ENCODE data around the gene SNX25. TPM values are rescaled to one million over a fixed set of nuclear protein-coding genes. Genes with fewer than 3 reads are reported as not detected.
"Not testable (repeated sequence)": the region's sequence is repeated elsewhere in the genome, so short reads cannot be mapped to it uniquely, and the experiment has no call there.

Gene SNX25
- total RNA-seq, 1 experiment from 2014 or later = 17.2 TPM

DNA sequence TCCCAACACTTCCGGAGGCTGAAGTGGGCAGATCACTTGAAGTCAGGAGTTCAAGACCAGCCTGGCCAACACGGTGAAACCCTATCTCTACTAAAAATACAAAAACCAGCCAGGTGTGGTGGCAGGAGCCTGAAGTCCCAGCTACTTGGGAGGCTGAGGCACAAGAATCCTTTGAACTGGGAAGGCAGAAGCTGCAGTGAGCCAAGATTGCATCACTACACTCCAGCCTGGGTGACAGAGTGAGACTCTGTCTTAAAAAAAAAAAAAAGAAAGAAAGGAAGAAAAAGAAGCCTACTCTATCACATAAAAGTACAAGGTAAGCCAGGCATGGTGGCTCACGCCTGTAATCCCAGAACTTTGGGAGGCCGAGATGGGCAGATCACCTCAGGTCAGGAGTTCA, 11.2 kb upstream of the SNX25 start:
- not testable (repeated sequence) for H3K4me3 ChIP-seq (ENCODE audit: insufficient read depth, low read depth, low read length); H3K27me3 ChIP-seq (ENCODE audit: control insufficient read depth, insufficient read depth, low read length); DNase-seq; H3K36me3 ChIP-seq (replicated peaks; ENCODE audit: control insufficient read depth, insufficient read depth, low read length)

DNA sequence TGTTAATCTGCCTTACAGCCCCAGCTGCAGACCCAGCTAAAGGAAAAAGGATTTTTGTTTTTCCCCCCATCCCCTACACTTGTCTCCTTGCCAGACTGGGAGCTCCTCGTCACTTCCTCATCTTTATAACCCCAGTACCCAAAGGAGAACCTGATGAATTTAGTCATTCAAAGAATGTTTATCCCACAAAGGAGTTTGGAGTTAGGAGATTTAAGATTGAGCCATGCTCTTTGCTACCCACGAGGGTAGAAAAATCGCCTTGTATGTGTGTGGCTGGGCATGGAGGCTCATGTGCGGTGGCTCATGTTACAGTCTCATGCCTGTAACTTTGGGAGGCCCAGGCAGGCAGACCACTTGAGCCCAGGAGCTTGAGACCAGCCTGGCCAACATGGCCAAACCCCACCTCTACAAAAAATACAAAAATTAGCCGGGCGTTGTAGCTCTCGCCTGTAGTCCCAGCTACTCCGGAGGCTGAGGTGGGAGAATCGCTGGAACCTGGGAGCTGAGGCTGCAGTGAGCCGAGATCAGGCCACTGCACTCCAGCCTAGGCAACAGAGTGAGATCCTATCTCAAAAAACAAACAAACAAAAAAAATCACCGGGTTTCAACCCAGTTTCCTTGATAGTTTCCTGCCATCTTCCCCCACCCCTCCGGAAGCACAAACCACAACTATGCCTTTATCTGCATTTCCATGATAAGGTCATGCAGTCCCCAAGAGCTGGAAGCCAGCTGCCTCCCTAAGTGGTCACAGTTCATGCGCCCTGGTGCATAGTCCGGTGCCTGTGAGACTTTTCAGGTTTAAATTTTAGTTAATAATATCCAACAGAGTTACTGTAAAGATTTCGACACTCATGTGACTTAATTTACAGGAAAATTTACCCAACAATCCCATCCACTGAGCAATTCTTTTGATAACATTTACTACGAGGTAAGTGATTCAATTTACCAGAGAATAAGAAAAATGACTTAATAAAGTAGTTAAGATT, 7.1 kb upstream of the SNX25 start:
- H3K36me3 ChIP-seq (replicated peaks; ENCODE audit: control insufficient read depth, insufficient read depth, low read length) = no peaks in the 10 kb centered on the region
- no peak for DNase-seq
- H3K4me3 ChIP-seq (ENCODE audit: insufficient read depth, low read depth, low read length) = no peak overlapping the region
- no peaks in the 10 kb centered on the region for H3K27me3 ChIP-seq (ENCODE audit: control insufficient read depth, insufficient read depth, low read length)

DNA sequence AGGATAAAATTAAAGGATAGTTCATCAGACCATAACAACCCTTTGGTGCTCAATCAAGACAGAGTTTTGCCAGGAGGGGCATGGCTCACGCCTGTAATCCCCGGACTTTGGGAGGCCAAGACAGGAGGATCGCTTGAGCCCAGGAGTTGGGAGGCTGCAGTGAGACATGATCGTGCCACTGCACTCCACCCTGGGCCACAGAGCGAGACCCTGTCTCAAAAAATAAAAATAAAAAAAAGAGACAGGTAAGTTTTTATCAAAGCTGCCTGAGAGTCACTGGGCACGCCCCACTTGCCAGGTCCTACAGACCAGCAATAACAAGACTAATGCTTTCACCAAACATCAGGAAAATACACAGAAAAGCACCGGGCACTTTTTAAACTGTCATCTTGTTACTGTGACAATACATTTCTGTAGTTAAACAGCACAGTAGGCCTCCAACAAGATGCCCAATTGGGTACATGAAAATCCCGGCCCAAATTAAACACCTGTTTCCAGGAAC, 6.4 kb upstream of the SNX25 start:
- DNase-seq = no peak
- no peaks in the 10 kb centered on the region for H3K36me3 ChIP-seq (replicated peaks; ENCODE audit: control insufficient read depth, insufficient read depth, low read length)
- no peaks in the 10 kb centered on the region; the same call in 1 of the 2 replicates for H3K27me3 ChIP-seq (ENCODE audit: control insufficient read depth, insufficient read depth, low read length)
- H3K4me3 ChIP-seq (ENCODE audit: insufficient read depth, low read depth, low read length) = peak overlapping the region; percentile 63

DNA sequence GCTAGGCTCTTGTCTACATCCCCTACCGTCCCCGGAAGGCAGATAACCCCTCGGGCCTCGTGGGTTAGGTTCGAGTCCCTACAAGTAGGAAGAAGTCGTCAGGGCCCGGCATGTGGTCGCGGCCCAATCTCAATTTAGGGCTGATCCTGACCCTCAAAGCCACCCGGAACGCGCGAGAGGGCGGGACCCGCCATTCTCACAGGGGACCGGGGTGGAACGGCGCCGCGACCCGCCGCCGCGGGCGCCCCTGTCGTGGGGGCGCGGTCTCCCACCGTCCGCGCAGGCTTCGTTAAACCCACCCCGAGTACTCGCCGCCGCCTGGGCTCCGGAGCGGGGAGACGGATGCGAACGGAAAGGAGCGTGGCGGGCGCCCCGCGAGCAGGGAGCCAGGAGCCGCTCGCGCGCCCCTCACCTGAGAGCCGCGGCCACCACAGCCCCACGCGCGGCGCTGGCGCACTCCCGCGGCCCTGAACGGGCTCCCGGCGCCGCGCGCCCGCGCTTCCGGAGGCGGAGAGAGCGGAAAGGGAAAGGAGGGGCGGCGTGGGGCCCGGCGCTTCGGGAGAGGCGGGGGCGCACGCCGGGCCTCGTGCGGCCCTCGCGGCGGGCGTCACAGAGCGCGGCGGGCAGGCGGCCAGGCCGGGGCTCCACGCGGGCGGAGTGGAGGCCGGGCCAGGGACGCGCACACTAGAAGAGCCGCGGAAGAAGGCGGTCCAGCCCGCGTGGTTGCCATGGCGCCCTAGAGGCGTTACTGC, 5.7 kb upstream of the SNX25 start, which contains the start of gene CFAP97:
CFAP97 (minus strand) TSS at position 515 of the 752 bp plus-strand sequence. CDS start 12,804 bp downstream, outside the sequence.
- DNase-seq = peak; percentile 85
- H3K4me3 ChIP-seq (ENCODE audit: insufficient read depth, low read depth, low read length) = peak within 1 kb of the TSS; percentile 63
- no peaks in the 10 kb centered on the region for H3K36me3 ChIP-seq (replicated peaks; ENCODE audit: control insufficient read depth, insufficient read depth, low read length)
- peaks cover 1% of the 10 kb centered on the region; the same call in 1 of the 2 replicates for H3K27me3 ChIP-seq (ENCODE audit: control insufficient read depth, insufficient read depth, low read length)

DNA sequence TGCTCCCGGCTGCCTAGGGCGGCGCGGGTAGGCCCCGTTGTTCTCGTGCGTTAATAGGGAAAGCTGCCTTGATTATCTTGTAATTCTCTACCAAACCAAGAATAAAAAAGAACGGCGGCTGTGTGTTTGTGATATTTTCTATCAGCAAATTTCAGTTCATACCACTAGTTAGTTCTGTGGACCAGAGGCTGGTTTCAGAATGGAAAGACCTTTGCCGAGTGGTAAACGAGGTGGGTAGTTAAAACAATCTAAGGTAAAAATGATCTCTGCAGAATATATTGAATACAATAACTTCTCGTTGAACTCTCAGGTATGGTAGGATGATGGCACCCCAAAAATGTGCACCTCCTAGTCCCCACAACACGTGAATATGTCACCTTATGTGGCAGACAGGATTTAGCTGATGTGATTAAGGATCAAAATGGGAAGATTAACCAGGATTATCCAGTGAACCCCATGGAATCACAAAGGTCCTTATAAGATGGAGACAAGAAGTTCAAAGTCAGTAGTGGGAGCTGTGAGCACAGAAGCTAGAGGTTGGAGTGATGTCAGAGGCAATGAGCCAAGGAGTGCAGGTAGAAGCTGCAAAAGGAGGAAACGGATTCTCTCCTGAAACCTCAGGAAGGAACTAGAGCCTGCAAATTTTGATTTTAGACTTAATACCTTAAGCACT, 5.0 kb upstream of the SNX25 start:
- peak overlapping the region; percentile 63 for H3K4me3 ChIP-seq (ENCODE audit: insufficient read depth, low read depth, low read length)
- H3K27me3 ChIP-seq (ENCODE audit: control insufficient read depth, insufficient read depth, low read length) = peaks cover 2% of the 10 kb centered on the region; the same call in 1 of the 2 replicates
- DNase-seq = no peak
- no peaks in the 10 kb centered on the region for H3K36me3 ChIP-seq (replicated peaks; ENCODE audit: control insufficient read depth, insufficient read depth, low read length)

DNA sequence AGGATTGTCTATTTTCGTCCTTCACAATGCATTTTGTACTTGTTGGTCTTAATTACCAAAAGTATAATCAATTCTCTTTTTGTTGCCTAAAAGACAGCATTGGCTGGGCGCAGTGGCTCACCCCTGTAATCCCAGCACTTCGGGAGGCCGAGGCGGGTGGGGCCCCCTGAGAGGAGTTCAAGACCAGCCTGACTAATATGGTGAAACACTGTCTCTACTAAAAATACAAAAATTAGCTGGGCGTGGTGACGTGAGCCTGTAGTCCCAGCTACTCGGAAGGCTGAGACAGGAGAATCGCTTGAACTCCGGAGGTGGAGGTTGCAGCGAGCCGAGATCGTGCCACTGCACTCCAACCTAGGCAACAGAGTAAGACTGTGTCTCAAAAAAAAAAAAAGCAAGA, 4.3 kb upstream of the SNX25 start:
- H3K4me3 ChIP-seq (ENCODE audit: insufficient read depth, low read depth, low read length); H3K36me3 ChIP-seq (replicated peaks; ENCODE audit: control insufficient read depth, insufficient read depth, low read length); H3K27me3 ChIP-seq (ENCODE audit: control insufficient read depth, insufficient read depth, low read length); DNase-seq: not testable (repeated sequence)

DNA sequence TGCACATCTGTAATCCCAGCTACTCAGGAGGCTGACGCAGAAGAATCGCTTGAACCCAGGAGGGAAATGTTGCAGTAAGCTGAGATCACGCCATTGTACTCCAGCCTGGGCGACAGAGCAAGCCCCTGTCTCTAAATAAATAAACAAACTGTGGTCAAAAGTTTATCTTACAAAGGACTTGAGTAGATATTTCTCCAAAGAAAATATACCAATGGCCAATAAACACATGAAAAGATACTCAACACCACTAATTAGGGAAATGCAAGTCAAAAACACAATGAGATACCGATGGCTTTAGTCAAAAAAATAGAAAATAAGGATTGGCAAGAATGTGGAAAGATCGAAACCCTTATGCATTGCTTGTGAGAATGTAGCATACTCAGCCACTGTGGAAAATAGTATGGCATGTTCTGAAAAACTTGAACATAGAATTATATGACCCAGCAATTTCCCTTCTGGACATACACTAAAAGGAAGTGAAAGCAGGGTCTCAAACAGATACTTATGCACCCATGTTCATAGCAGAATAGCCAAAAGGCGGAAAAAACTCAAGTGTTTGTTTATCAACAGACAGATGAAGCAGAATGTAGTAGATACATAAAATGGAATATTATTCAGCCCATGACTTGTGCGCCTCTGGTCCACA, 3.6 kb upstream of the SNX25 start:
- H3K36me3 ChIP-seq (replicated peaks; ENCODE audit: control insufficient read depth, insufficient read depth, low read length) = no peaks in the 10 kb centered on the region
- no peak for DNase-seq
- H3K4me3 ChIP-seq (ENCODE audit: insufficient read depth, low read depth, low read length) = no peak overlapping the region
- peaks cover 5% of the 10 kb centered on the region; the same call in 1 of the 2 replicates for H3K27me3 ChIP-seq (ENCODE audit: control insufficient read depth, insufficient read depth, low read length)

DNA sequence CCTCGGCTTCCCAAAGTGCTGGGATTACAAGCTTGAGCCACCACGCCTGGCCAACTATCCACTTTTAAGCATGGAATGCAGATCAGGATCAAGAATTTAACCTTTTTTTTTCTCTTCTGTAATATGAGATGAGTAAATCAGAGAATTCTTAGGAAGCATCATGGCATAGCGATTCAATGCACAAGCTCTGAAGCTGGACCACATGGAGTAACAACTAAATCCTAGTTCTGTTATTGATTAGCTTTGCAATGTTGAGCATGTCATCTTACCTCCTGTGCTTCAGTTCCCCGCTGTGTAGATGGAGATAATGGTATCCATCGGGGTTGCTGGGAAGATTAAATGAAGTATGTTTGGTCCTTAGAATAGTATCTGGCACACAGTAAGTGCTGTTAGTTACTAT, 1.9 kb upstream of the SNX25 start:
- Histone ChIP-seq H3K27me3 (ENCODE audit: control insufficient read depth, insufficient read depth, low read length) (peaks cover 7% of the 10 kb centered on the region; the same call in 1 of the 2 replicates), H3K4me3 (ENCODE audit: insufficient read depth, low read depth, low read length) (no peak overlapping the region), H3K36me3 (replicated peaks; ENCODE audit: control insufficient read depth, insufficient read depth, low read length) (no peaks in the 10 kb centered on the region)
- DNase-seq = no peak

DNA sequence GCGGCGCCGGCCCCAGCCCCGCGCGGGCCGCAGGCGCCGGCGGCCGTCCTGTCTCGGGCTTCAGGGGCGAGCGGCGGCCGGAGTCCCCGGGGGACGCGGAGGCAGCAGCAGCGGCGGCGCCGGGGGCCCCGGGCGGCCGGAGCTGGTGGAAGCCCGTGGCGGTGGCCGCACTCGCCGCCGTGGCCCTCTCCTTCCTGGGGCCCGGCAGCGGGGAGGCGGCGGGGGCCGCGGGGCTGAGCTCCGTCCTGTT, 379 bp downstream of the SNX25 start:
- peak overlapping the region; percentile 79 for H3K4me3 ChIP-seq (ENCODE audit: insufficient read depth, low read depth, low read length)
- not testable (repeated sequence) for H3K27me3 ChIP-seq (ENCODE audit: control insufficient read depth, insufficient read depth, low read length); H3K36me3 ChIP-seq (replicated peaks; ENCODE audit: control insufficient read depth, insufficient read depth, low read length); DNase-seq

DNA sequence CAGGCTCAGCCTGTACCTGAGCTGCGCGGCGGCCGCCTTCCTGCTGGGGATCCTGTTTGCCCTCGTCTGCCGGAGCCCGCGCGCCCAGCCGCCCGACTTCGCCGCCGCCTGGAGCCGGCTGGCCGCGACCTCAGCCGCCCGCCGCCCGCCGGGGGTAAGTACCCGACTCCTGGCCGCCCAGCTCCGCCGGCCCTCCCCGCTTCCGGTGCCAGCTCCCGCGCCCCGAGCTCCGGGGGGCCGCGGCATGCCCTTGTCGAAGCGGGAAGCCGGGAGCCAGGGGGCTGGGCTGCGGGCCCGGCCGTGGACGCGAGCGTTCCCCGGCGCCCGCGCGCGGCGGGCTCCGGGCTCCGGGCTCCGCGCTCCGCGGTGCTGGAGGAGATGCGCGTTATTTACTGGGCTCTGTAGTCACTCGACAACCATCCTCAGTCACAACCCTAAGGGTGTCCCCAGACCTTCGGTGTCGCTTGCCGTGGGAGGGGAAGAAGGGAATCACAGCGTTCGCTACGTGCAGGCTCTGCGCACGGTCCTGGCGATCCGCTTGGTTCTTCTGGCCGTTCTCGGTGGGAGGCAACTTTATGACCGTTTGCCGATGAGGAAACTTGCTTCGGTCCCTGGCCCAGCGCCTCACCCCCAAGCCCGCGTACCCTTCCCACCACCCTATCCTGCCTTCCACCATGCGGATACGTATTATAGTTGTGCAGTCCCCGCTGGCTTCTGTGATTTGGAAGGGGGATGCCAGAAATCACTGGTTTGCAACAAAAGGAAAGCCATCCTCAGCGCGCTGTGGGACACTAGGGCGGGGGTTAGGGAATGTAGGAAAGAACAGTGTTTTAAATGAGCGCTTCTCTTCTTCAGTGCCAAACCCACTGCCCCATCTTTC, 944 bp downstream of the SNX25 start:
- Histone ChIP-seq H3K4me3 (ENCODE audit: insufficient read depth, low read depth, low read length) (peak overlapping the region; percentile 79), H3K36me3 (replicated peaks; ENCODE audit: control insufficient read depth, insufficient read depth, low read length) (no peaks in the 10 kb centered on the region), H3K27me3 (ENCODE audit: control insufficient read depth, insufficient read depth, low read length) (peaks cover 7% of the 10 kb centered on the region; the same call in 1 of the 2 replicates)
- peak; percentile 78 for DNase-seq

DNA sequence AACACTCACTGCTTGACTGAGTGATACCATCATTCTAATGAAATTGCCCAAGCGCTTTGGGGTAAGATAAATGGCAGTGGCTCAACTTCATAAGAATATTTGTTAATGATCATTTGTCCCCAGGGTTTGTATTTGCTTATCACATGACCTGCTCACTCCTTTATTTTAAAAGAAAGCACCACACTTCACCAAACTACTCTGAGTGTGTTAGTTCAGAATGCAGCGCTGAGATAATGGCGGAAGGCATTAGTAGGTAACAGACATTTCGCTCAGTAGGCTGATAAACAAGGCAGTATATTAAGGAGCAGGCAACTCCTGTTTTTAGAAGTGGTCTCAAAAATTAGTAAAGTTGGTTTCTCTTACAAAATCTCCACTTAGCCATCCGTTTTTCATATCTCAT, 1.6 kb downstream of the SNX25 start:
- Histone ChIP-seq H3K36me3 (replicated peaks; ENCODE audit: control insufficient read depth, insufficient read depth, low read length) (no peaks in the 10 kb centered on the region), H3K4me3 (ENCODE audit: insufficient read depth, low read depth, low read length) (peak overlapping the region; percentile 79)
- DNase-seq = no peak

DNA sequence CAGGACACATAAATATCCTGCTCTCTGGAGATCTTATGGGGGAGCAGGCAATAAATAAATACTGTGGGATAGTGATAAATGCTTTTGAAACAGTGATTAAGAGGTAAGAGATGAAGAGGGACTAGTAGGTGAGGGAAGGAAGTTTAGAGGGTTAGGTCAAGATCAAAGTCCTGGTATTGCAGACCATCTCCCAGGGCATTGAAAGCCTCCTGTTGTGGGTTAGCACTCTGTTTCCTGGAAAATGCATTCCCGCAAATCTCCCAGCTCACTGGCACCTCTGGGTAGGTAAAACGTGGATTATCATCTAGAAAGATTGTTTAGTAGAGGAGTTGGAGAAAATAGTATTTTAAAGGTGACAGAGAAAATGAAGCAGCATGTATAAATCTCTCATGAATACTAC, 2.2 kb downstream of the SNX25 start:
- Histone ChIP-seq H3K27me3 (ENCODE audit: control insufficient read depth, insufficient read depth, low read length) (peaks cover 7% of the 10 kb centered on the region; the same call in 1 of the 2 replicates), H3K4me3 (ENCODE audit: insufficient read depth, low read depth, low read length) (peak overlapping the region; percentile 6; the same call in 1 of the 2 replicates), H3K36me3 (replicated peaks; ENCODE audit: control insufficient read depth, insufficient read depth, low read length) (no peaks in the 10 kb centered on the region)
- no peak for DNase-seq

More for the DNA sequence above, 1.6 kb downstream of the SNX25 start:
- peaks cover 7% of the 10 kb centered on the region; the same call in 1 of the 2 replicates for H3K27me3 ChIP-seq (ENCODE audit: control insufficient read depth, insufficient read depth, low read length)

DNA sequence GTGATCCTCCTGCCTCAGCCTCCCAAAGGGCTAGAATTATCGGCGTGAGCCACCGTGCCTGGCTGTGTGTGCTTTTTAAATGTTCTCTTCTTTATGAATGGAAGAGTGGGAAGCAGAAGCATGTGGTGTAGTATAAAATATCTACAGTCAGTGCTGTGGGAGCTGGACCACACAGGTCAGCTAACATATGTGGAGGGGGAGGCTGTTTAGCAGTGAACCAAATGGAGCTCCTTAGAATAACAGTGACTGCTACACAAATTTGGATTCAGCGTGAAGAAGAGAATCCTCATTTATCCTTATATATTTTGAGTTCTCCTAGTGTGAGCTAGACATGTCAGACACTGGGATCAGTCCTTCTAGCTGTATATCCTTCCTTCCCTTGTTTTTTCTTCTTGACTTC, 3.2 kb downstream of the SNX25 start:
- Histone ChIP-seq H3K4me3 (ENCODE audit: insufficient read depth, low read depth, low read length) (no peak overlapping the region), H3K36me3 (replicated peaks; ENCODE audit: control insufficient read depth, insufficient read depth, low read length) (no peaks in the 10 kb centered on the region), H3K27me3 (ENCODE audit: control insufficient read depth, insufficient read depth, low read length) (peaks cover 7% of the 10 kb centered on the region; the same call in 1 of the 2 replicates)
- DNase-seq = no peak
